ENCODE data around the gene ATF6.

ATF6 gene

GRCh38 chr1:161834967-161835550 lies 68.9 kb downstream of the ATF6 start:
- DNase-seq (ENCODE audit: low read depth), result no peak

GRCh38 chr1:161836018-161836417 lies 69.9 kb downstream of the ATF6 start:
- DNase-seq (ENCODE audit: low read depth), result no peak

GRCh38 chr1:161838362-161838761 lies 72.2 kb downstream of the ATF6 start:
- no peak for DNase-seq (ENCODE audit: low read depth)

- no peak for DNase-seq (ENCODE audit: low read depth)
These were observed 72.8 kb downstream of the ATF6 start for GRCh38 chr1:161838885-161839284.

- DNase-seq (ENCODE audit: low read depth), result no peak
These were observed 73.5 kb downstream of the ATF6 start for GRCh38 chr1:161839591-161839990.

GRCh38 chr1:161840363-161840762 lies 74.2 kb downstream of the ATF6 start:
- no peak for DNase-seq (ENCODE audit: low read depth)

GRCh38 chr1:161843156-161843555 lies 77.0 kb downstream of the ATF6 start:
- DNase-seq (ENCODE audit: low read depth), result no peak

- DNase-seq (ENCODE audit: low read depth), result no peak
These were observed 78.6 kb downstream of the ATF6 start for GRCh38 chr1:161844696-161845095.

GRCh38 chr1:161848676-161849075 lies 82.6 kb downstream of the ATF6 start:
- DNase-seq (ENCODE audit: low read depth), result no peak

- DNase-seq (ENCODE audit: low read depth), result no peak
These were observed 83.4 kb downstream of the ATF6 start for GRCh38 chr1:161849518-161849917.

- no peak for DNase-seq (ENCODE audit: low read depth)
These were observed 89.1 kb downstream of the ATF6 start for GRCh38 chr1:161855260-161855659.

- no peak for DNase-seq (ENCODE audit: low read depth)
These were observed 92.2 kb downstream of the ATF6 start for GRCh38 chr1:161858271-161858670.

- no peak for DNase-seq (ENCODE audit: low read depth)
These were observed 97.4 kb downstream of the ATF6 start for GRCh38 chr1:161863549-161863948.

- DNase-seq (ENCODE audit: low read depth), result no peak
These were observed 98.5 kb downstream of the ATF6 start for GRCh38 chr1:161864577-161864976.

GRCh38 chr1:161866241-161866640 lies 100.1 kb downstream of the ATF6 start:
- no peak for DNase-seq (ENCODE audit: low read depth)

GRCh38 chr1:161868832-161869231 lies 102.7 kb downstream of the ATF6 start:
- no peak for DNase-seq (ENCODE audit: low read depth)

- no peak for DNase-seq (ENCODE audit: low read depth)
These were observed 103.2 kb downstream of the ATF6 start for GRCh38 chr1:161869291-161869690.

GRCh38 chr1:161872506-161872905 lies 106.4 kb downstream of the ATF6 start:
- DNase-seq (ENCODE audit: low read depth), result no peak

GRCh38 chr1:161879261-161879660 lies 113.1 kb downstream of the ATF6 start:
- DNase-seq (ENCODE audit: low read depth), result no peak

GRCh38 chr1:161884475-161884874 lies 118.4 kb downstream of the ATF6 start:
- DNase-seq (ENCODE audit: low read depth), result no peak

- no peak for DNase-seq (ENCODE audit: low read depth)
These were observed 118.9 kb downstream of the ATF6 start for GRCh38 chr1:161885003-161885402.

- DNase-seq (ENCODE audit: low read depth), result no peak
These were observed 119.6 kb downstream of the ATF6 start for GRCh38 chr1:161885759-161886158.

- DNase-seq (ENCODE audit: low read depth), result no peak
These were observed 120.5 kb downstream of the ATF6 start for GRCh38 chr1:161886589-161886988.

GRCh38 chr1:161887730-161888287 lies 121.7 kb downstream of the ATF6 start:
- DNase-seq (ENCODE audit: low read depth), result no peak
